DOHH2 (cell line): ENCODE data around the gene ACTBL2.

Experiments
- H3F3A ChIP-seq: fragments of 200-600 bp; sonication (generic), shearing (Covaris generic); 2 replicates; pipeline ENCODE4 v1.6.0; 2016; ENCODE audit warnings: antibody characterized with exemption, mild to moderate bottlenecking; ENCODE audit not compliant: control insufficient read depth, insufficient read depth
- H3K27ac ChIP-seq: fragments of 200-600 bp; sonication (generic); 2 replicates; pipeline ENCODE4 v1.5.1; 2014; ENCODE audit warnings: low read depth, mild to moderate bottlenecking, low read length, moderate library complexity
- H3K27me3 ChIP-seq: fragments of 200-600 bp; sonication (generic); 2 replicates; pipeline ENCODE4 v1.6.1; 2014; ENCODE audit warnings: mild to moderate bottlenecking, low read length, mixed read lengths; ENCODE audit not compliant: control insufficient read depth
- H3K36me3 ChIP-seq: fragments of 200-600 bp; sonication (generic); 2 replicates; pipeline ENCODE4 v1.6.1; 2014; ENCODE audit warnings: mild to moderate bottlenecking, low read length, moderate library complexity, mixed read lengths; ENCODE audit not compliant: control insufficient read depth
- H3K4me1 ChIP-seq: fragments of 200-600 bp; sonication (generic); 2 replicates; pipeline ENCODE4 v1.6.1; 2014; ENCODE audit warnings: mild to moderate bottlenecking, low read length, mixed read lengths; ENCODE audit not compliant: control insufficient read depth
- H3K4me2 ChIP-seq: fragments of 200-600 bp; sonication (generic); 2 replicates; pipeline ENCODE4 v1.6.0; 2014; ENCODE audit warnings: mild to moderate bottlenecking, low read length, moderate library complexity
- H3K4me3 ChIP-seq: fragments of 200-600 bp; sonication (generic); 2 replicates; pipeline ENCODE4 v1.5.1; 2014; ENCODE audit warnings: mild to moderate bottlenecking, low read length, mixed read lengths
- H3K79me2 ChIP-seq: fragments of 200-600 bp; sonication (generic); 2 replicates; pipeline ENCODE4 v1.6.1; 2014; ENCODE audit warnings: mild to moderate bottlenecking, low read length, mixed read lengths; ENCODE audit not compliant: control insufficient read depth
- H3K9me2 ChIP-seq: fragments of 200-600 bp; sonication (generic); replicated peaks from 2 replicates; pipeline ENCODE4 v1.6.1; 2014; ENCODE audit warnings: mild to moderate bottlenecking, low read length, mixed read lengths; ENCODE audit not compliant: control insufficient read depth
- H3K9me3 ChIP-seq: fragments of 200-600 bp; sonication (generic); 2 replicates; pipeline ENCODE4 v1.6.1; 2014; ENCODE audit warnings: antibody characterized with exemption, low read length, mixed read lengths; ENCODE audit not compliant: control insufficient read depth, insufficient read depth
- H4K20me1 ChIP-seq: fragments of 200-600 bp; sonication (generic); 2 replicates; pipeline ENCODE4 v1.6.0; 2014; ENCODE audit warnings: low read depth, mild to moderate bottlenecking, antibody characterized with exemption, low read length, moderate library complexity; ENCODE audit not compliant: control insufficient read depth, insufficient read depth
- EZH2phosphoT487 ChIP-seq: fragments of 200-600 bp; sonication (generic); IDR thresholded peaks from 2 replicates; pipeline ENCODE4 v1.6.1; 2017; ENCODE audit warnings: borderline replicate concordance, mild to moderate bottlenecking, antibody characterized with exemption, low read length, moderate library complexity, mixed read lengths
- TF ChIP-seq, protein P1 (sequence below): fragments of 200-600 bp; sonication (generic); IDR thresholded peaks from one replicate; pipeline ENCODE4 v1.5.1; 2014; ENCODE audit warnings: antibody characterized with exemption, mild to moderate bottlenecking, low read depth, low read length; ENCODE audit not compliant: poor library complexity, severe bottlenecking

Gene ACTBL2

DNA sequence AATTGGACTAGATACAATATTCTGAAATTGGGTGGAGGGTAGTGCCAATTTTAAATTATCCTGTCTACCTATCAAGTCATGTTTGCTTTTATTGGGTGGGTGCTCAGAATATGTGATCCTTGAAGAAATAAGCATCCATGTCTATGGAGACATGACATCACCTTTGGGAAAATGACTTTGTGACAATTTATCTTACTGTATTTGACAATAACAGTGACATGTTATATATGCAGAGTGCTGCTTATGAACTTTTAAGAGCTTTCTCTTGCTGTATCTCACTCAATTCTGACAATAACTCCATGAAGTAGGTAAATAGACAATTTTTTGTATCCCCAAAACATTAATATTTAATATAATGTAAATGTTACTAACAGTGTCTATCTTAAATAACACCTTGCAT, 15.1 kb upstream of the ACTBL2 start:
- Histone ChIP-seq H3K36me3 (no peaks in the 10 kb centered on the region), H3K27ac (no peak overlapping the region), H3K4me1 (no peaks in the 10 kb centered on the region), H3K9me3 (no peaks in the 10 kb centered on the region), H3K4me3 (no peak overlapping the region), H3K79me2 (no peaks in the 10 kb centered on the region), H3F3A (no peaks in the 10 kb centered on the region), H3K9me2 (no peaks in the 10 kb centered on the region), H3K4me2 (no peak overlapping the region), H4K20me1 (no peaks in the 10 kb centered on the region), H3K27me3 (peaks cover 24% of the 10 kb centered on the region)
- TF ChIP-seq, protein P1, sequence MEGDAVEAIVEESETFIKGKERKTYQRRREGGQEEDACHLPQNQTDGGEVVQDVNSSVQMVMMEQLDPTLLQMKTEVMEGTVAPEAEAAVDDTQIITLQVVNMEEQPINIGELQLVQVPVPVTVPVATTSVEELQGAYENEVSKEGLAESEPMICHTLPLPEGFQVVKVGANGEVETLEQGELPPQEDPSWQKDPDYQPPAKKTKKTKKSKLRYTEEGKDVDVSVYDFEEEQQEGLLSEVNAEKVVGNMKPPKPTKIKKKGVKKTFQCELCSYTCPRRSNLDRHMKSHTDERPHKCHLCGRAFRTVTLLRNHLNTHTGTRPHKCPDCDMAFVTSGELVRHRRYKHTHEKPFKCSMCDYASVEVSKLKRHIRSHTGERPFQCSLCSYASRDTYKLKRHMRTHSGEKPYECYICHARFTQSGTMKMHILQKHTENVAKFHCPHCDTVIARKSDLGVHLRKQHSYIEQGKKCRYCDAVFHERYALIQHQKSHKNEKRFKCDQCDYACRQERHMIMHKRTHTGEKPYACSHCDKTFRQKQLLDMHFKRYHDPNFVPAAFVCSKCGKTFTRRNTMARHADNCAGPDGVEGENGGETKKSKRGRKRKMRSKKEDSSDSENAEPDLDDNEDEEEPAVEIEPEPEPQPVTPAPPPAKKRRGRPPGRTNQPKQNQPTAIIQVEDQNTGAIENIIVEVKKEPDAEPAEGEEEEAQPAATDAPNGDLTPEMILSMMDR, result no peak
- no peak for TF ChIP-seq EZH2phosphoT487

DNA sequence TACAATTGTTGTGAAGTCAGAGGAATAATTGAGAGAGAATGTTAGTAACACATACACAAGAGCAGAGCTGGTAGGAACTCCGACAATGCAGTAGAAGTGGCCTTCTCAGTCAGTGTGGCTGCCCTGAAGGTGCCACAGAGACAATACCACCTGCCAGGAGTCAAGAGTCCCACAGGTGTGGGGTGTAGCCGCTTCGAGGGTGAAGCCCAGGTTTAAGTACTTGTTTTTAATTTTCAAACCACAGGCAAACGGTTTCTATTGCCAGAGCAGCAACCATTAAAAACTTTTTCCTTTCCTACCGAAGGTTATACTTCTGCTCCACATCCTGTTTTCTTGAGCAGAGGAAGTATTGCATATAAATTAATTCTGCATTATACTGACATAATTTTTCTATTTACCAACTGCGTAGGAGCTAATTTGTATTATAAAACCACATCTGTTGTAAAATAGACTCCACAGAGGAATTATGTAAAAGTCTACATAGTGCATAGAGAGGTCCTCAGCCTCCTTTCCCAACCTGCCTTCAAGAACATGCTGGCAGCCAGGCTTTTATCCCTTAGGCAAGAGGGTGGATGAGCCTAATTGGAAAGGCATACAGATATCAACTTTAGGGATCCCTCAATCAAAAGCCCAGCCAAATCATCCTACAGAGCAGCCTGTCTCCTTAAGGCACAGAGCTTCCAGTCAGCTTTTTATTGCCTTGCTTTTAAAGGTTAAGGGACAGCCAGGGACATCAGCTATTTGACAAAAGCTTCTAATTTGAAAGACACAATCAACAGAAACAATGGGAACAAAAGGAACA, 12.9 kb upstream of the ACTBL2 start:
- Histone ChIP-seq H3K27ac (no peak overlapping the region), H3K27me3 (peaks cover 24% of the 10 kb centered on the region), H3K4me2 (no peak overlapping the region), H3F3A (no peaks in the 10 kb centered on the region), H3K79me2 (no peaks in the 10 kb centered on the region), H3K4me3 (no peak overlapping the region), H3K4me1 (no peaks in the 10 kb centered on the region), H4K20me1 (no peaks in the 10 kb centered on the region), H3K9me2 (no peaks in the 10 kb centered on the region), H3K36me3 (no peaks in the 10 kb centered on the region), H3K9me3 (no peaks in the 10 kb centered on the region)
- TF ChIP-seq, protein P1, result no peak
- no peak for TF ChIP-seq EZH2phosphoT487

DNA sequence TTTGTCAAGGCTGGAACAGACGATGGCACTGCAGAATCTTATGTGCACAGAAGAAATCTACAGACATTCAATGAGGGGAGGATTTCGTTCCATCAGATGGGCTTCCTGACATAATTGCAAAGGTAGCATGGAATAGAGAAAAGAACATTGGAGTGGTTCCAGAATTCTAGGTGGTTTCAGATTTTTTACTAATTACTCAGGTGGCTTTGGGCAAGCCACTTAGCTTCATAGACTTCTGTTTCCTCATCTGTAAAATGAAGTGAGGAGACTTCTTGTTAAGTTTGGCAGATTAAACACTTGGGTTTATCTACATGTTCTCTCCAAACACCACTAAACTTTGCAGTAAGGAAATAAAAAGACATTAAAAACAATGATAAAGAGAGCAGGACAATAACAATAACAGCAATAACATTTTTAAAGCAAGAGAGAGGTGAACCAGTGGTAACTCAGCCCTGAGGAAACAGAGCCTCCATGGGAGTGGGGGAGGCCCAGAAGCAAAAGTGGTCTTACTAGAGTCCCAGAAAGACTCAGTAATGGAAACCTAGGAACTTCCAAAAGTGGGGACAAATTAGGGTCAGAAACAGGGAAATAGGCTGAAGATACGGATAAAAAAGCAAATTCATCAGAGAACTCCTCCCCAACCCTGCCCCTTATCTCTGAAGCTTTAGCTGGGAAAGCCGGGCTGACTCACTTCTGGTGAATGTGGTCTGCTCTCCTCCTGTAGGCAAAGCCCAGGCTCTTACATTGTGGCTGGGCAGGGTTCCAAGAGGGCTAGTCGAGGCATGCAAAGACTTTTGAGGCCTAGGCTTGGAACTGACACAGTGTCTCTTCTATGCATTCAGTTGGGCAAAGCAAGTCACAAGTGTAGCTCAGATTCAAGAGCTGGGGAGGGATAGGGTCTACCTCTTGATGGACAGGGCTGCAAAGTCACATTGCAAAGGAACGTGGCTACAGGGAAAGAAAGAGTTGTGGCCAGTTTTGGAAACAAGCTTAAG, 11.8 kb upstream of the ACTBL2 start:
- no peaks in the 10 kb centered on the region for H3K79me2 ChIP-seq
- no peak overlapping the region for H3K4me3 ChIP-seq
- H3K4me1 ChIP-seq, result no peaks in the 10 kb centered on the region
- H3F3A ChIP-seq, result no peaks in the 10 kb centered on the region
- H3K4me2 ChIP-seq, result no peak overlapping the region
- no peak overlapping the region for H3K27ac ChIP-seq
- H4K20me1 ChIP-seq, result no peaks in the 10 kb centered on the region
- no peak for TF ChIP-seq EZH2phosphoT487
- TF ChIP-seq, protein P1, result no peak
- peaks cover 29% of the 10 kb centered on the region for H3K27me3 ChIP-seq
- no peaks in the 10 kb centered on the region for H3K9me2 ChIP-seq
- H3K9me3 ChIP-seq, result no peaks in the 10 kb centered on the region
- no peaks in the 10 kb centered on the region for H3K36me3 ChIP-seq
